GM18511 (cell line): ENCODE data around the gene TMEM192.
"Not testable (repeated sequence)": the region's sequence is repeated elsewhere in the genome, so short reads cannot be mapped to it uniquely, and the experiment has no call there.

Experiments
- ATAC-seq: cut with Tn5 transposase; IDR thresholded peaks from one replicate; pipeline ENCODE4 v1.9.1; 2021; ENCODE audit warnings: mild to moderate bottlenecking, moderate library complexity; ENCODE audit not compliant: unreplicated experiment

TMEM192 gene

GRCh38 chr4:165095291-165095690 is 17.4 kb downstream of the TMEM192 start:
- ATAC-seq: no peak

- no peak for ATAC-seq
These were observed 17.8 kb downstream of the TMEM192 start for GRCh38 chr4:165094873-165095272.

- ATAC-seq: not testable (repeated sequence)
These were observed 20.5 kb downstream of the TMEM192 start for GRCh38 chr4:165092187-165092586.

GRCh38 chr4:165088366-165088765 is 24.3 kb downstream of the TMEM192 start:
- ATAC-seq: no peak

GRCh38 chr4:165085946-165086345 is 26.7 kb downstream of the TMEM192 start:
- ATAC-seq: no peak

- ATAC-seq: not testable (repeated sequence)
These were observed 27.9 kb downstream of the TMEM192 start for GRCh38 chr4:165084787-165085186.

- no peak for ATAC-seq
These were observed 33.2 kb downstream of the TMEM192 start for GRCh38 chr4:165079476-165079875.

GRCh38 chr4:165077034-165077578 is 35.6 kb downstream of the TMEM192 start:
- no peak for ATAC-seq

- ATAC-seq: not testable (repeated sequence)
These were observed 39.3 kb downstream of the TMEM192 start for GRCh38 chr4:165073346-165073745.

GRCh38 chr4:165070560-165070959 is 42.1 kb downstream of the TMEM192 start:
- ATAC-seq: no peak

- ATAC-seq: no peak
These were observed 51.7 kb downstream of the TMEM192 start for GRCh38 chr4:165060938-165061337.

- no peak for ATAC-seq
These were observed 53.3 kb downstream of the TMEM192 start for GRCh38 chr4:165059386-165059785.

- no peak for ATAC-seq
These were observed 54.0 kb downstream of the TMEM192 start for GRCh38 chr4:165058666-165059065.

- ATAC-seq: no peak
These were observed 57.1 kb downstream of the TMEM192 start for GRCh38 chr4:165055601-165056000.

- no peak for ATAC-seq
These were observed 59.0 kb downstream of the TMEM192 start, which contains the start of gene TRIM75 for GRCh38 chr4:165053645-165054044. Gene TRIM75 (plus strand): TSS chr4:165053866. CDS start chr4:165059148, 5,282 bp downstream.

- ATAC-seq: no peak
These were observed 60.0 kb downstream of the TMEM192 start for GRCh38 chr4:165052627-165053026.

- ATAC-seq: no peak
These were observed 64.5 kb downstream of the TMEM192 start for GRCh38 chr4:165048170-165048569.

- ATAC-seq: no peak
These were observed 81.0 kb downstream of the TMEM192 start, which contains the start of gene TRIM60 for GRCh38 chr4:165031436-165032211. Gene TRIM60 (plus strand): TSS chr4:165031999. CDS start chr4:165040073, 8,074 bp downstream.

GRCh38 chr4:165027762-165028402 is 84.8 kb downstream of the TMEM192 start:
- no peak for ATAC-seq

GRCh38 chr4:165025782-165026181 is 86.9 kb downstream of the TMEM192 start:
- ATAC-seq: not testable (repeated sequence)
